ENCODE measurements around the gene MED12L. TPM values are rescaled to one million over a fixed set of nuclear protein-coding genes. Genes with fewer than 3 reads are reported as not detected.

MED12L gene
- polyA plus RNA-seq, 12 donors: 5.6 to 13.4 (median 8.3) TPM; not detected in 1

DNA sequence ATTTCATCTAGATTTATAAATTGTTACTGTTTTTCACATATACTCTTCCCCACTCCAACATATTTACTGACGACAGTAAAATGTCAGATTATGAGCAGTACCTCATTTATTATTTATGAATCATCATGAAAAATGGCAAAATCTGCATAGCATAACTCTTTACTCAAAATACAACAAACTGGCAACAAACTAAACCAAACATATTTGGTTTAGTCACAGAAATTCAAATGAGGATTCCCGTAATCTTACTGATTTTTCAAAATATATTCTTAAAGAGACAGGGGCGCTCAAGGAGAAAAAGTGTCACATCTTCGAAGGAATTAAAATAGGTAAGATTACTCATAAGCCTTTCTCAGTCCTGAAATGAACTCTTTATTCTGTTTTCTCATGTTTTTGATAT is 234.2 kb downstream of the MED12L start:
- DNase-seq: no peak

- no peak for DNase-seq
Measured at GRCh38 chr3:151320131-151320530, 234.7 kb downstream of the MED12L start.

DNA sequence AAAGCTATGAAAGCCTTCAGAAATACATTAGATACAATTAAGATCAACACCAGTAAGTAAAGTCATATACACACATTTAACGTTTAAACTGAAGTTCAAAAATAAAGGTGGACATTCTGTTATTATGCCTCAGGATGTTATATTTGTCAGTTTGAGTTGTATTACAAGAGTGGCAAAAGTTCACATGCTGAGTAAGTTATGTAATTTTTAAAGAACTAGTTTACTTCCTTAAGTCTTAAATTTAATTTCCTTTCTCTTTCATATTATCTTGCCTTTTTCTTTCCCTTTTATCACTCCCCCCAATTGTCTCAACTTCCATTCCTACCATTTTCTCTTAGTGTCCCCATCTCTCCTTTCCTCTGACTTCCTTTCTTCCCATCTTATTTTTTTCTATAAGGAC is 236.1 kb downstream of the MED12L start:
- DNase-seq: no peak

DNA sequence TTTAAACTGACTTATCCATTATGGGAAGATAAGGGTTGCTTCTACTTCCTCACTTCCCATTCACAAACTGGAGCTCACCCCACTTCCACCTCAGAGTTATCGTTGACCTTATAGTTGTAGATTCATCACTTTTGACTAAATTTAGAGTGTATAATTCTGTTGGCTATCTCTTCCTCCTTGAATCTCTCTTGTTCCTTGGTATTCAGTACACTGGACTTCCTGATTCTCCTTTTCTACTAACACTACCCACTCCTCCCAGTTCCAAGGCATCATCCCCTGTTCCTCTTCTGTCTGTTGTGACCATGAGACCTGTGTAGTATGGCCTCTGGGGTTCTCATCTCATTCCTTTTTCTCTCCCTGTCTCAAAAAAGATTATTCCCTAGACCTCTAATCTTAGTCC is 237.0 kb downstream of the MED12L start:
- DNase-seq: no peak

- no peak for DNase-seq
Measured at GRCh38 chr3:151327571-151328198, 242.2 kb downstream of the MED12L start.

DNA sequence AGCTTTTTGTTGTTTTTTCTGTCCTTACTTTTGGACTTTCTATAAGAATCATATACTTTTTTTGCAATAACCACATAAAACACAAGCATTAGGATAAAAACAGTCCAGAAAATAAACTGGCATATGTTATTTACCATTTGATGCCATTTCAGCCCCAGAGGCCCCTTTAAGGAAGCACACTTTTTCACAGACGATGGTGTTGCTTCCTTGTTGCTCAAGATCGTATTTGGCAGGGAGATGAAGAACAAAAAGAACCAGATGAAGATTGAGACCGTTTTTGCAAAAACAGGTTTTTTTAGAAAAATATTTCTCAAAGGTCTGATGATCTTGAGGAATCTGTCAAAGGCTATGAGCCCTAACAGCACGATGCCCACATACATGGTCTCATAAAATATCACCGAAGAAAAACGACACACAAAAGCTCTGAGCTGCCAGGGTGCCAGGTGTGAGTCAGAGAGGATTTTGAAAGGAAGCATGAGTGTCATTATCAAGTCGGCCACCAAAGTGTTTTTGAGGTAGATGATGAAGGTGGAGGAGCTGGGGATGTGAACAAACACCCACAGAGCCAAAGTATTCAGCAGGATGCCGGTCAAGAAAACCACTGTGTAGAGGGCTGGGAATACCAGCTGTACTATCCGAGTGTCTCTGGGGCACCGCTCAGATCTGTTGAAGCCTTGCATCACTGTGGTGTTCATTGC is 243.0 kb downstream of the MED12L start:
- no peak for DNase-seq

DNA sequence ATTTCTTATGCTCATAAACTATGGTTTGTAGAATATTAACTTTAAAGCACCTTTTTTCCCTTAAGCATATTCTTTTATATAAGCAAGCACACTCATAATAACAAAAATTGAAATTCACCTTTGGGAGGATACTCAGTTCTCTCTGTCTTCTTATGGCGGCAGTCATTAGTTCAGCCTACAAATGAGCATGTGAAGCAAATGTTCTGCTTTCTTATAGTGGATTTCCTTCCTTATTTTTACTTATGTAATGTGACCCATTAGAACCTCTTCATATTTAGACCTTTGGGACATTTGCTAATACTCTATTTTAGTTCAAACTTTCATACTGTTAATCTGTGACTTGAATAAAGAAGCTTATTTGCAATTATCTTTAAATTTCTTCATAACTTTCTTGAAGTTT is 243.9 kb downstream of the MED12L start, which contains the start of gene P2RY13:
Gene P2RY13, minus strand, starts transcription at position 187 of the 400 bp plus-strand sequence. Its CDS starts 21 bp downstream, at position 166.
- DNase-seq: no peak

DNA sequence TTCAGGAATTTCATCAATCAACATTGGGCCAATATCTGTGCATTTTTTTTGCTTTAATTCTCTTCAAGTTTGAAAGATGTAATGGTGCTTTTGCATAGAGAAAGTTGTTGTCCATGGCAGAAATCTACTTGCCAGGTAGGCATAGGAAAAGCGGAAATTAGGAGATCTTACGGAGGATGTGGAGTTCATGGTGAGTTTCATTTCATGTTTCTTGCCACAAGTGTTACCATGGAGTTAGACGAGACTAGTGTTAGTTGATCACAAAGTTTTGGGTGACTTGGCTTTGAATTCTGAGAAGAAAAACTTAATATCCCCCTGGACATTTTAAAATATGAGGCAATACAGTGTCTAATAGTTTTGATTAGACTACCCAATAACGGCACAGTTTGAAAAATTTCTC is 244.9 kb downstream of the MED12L start:
- DNase-seq: no peak

DNA sequence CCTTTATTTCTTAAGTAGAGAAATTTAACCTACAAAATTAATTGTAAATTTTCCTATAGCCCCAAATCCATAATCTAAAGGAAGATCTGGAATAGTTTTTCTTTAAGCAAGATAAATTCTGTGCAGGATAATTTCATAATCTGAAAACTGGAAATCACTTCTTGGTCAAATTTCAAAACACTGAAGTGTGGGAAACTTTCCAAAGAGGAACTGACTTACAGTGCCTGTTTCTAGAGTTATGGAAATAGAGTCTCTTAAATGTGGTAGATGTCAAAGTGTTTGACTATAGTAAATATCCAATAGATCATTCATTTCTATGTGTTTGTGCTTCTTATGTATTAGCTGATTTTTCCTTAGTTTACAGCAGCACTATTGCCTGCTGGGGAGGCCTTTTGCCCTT is 245.4 kb downstream of the MED12L start:
- DNase-seq: peak; percentile 43

- no peak for DNase-seq
Measured at GRCh38 chr3:151331696-151332095, 246.2 kb downstream of the MED12L start.

DNA sequence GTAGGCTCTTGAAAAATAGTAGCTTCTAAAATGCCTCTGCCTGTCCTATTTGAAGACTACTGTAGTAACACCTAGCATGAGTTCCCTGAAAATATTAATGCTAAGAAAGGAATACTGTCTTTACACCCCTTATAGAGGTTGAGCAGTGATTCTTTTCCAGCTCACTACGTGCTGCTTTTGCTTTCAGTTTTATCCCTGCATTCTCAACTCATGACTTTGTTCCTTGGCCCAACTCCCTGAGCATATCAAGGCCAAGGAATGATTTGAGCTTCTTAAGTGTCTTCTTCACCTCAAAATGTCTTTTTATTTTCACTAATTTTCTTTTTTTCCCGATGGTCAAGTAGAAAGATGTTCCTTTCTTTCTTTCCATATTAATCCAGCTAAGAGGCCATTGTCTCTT is 260.4 kb downstream of the MED12L start:
- DNase-seq: peak; percentile 79

GRCh38 chr3:151346292-151346691 is 260.8 kb downstream of the MED12L start:
- no peak for DNase-seq

DNA sequence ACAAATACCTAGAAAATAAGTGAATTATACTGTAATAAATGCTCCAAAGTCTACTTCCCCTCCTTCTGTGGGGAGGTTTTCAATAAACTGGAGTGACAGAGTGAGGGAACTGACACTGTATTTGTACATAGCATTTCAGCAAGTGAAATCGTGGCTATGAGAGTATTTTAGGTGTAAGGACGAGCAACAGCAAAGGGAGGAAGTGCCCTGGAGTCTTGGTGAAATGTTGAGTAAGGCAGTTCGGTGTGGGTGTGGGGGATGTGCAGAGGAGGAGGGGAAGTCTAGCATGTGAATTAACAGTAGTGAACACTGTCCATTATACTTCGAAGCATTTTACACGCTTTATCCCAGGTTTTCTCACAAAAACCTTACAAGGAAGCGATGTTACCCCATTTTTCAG is 262.0 kb downstream of the MED12L start:
- DNase-seq: no peak

GRCh38 chr3:151350656-151351055 is 265.2 kb downstream of the MED12L start:
- no peak for DNase-seq

DNA sequence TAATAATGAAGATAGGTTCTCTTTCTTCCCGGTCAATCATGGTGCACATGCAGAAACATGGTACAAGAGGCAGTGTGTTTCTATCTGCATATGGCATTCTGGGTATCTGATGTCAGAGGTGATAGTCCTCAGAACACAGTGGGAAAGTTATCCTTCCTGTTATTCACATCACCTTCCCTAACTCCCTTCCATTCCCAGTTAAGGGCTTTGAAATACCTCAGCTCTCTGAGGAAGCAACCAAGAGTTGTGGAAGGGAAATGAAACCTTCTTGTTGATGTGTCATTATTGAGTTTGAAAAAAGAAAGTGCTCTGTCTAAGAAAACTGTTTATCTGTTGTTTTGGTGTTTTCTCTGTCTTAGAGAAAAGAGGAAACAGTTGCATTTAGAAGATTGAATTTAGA is 265.8 kb downstream of the MED12L start:
- no peak for DNase-seq

DNA sequence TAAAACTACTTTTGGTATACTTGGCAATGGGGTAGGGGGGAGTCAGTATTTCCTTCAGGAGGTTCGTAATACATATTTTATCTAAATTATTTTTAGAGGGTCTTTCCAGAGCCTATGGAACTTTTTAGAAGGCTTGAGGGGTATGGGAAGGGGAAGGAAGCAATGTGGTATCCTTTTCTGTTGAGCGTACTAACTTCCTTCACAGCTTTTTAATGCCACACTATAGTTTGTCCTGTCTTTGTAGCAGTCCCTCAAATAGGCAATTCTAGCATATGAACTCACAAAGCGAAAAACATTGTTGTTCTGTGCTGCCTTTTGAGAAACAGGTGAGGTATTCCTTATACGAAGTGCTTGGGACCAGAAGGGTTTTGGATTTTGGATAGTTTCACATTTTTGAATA is 266.2 kb downstream of the MED12L start:
- DNase-seq: no peak

- DNase-seq: no peak
Measured at GRCh38 chr3:151356794-151357462, 271.5 kb downstream of the MED12L start.

GRCh38 chr3:151357463-151357850 is 272.0 kb downstream of the MED12L start:
- no peak for DNase-seq

GRCh38 chr3:151362751-151363174 is 277.3 kb downstream of the MED12L start:
- no peak for DNase-seq

- no peak for DNase-seq
Measured at GRCh38 chr3:151366993-151367392, 281.5 kb downstream of the MED12L start.

GRCh38 chr3:151367448-151367847 is 282.0 kb downstream of the MED12L start:
- no peak for DNase-seq

DNA sequence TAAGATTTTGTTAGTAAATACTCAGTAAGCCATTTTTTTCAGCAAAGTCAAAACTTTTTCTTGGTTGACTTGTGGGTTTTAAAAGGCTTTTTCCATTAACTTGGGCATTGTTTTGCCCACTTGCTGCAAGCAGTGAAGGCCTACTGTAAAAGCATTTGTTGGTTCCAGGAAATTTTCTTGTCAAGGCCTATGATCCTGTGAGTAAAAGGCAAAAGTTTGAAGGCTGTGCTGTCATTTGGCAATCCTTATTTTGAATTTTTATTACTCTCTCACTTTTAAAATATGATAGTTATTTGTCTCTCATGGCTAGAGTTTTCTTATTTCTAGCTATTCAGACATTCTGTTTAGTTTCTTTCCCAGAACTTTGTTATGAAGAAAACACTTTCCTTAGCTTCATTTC is 286.1 kb downstream of the MED12L start:
- DNase-seq: no peak

All from muscle of arm (tissue), 12 donors.